ENCODE measurements around the gene FIBP.
A peak's percentile ranks its signal among the peaks of the same experiment; 100 is the strongest.

Gene FIBP

GRCh38 chr11:65890324-65891218, 2.3 kb upstream of the FIBP start, which contains the start of gene CCDC85B:
TSS of gene CCDC85B (plus strand) at chr11:65890673. CDS start at chr11:65890784, 111 bp downstream.
- peak; percentile 97 for DNase-seq (ENCODE audit: low read depth)

- peak; percentile 67 for DNase-seq (ENCODE audit: low read depth)
These were observed 528 bp downstream of the FIBP start for GRCh38 chr11:65887723-65888162.

- DNase-seq (ENCODE audit: low read depth) = no peak
These were observed 1.2 kb downstream of the FIBP start for GRCh38 chr11:65886826-65887722.

- DNase-seq (ENCODE audit: low read depth) = no peak
These were observed 2.3 kb downstream of the FIBP start for GRCh38 chr11:65885808-65886536.

- DNase-seq (ENCODE audit: low read depth) = no peak
These were observed 3.0 kb downstream of the FIBP start for GRCh38 chr11:65885231-65885630.

- peak; percentile 75 for DNase-seq (ENCODE audit: low read depth)
These were observed 3.6 kb downstream of the FIBP start for GRCh38 chr11:65884716-65885092.

GRCh38 chr11:65883786-65884715, 4.2 kb downstream of the FIBP start:
- no peak for DNase-seq (ENCODE audit: low read depth)

GRCh38 chr11:65883058-65883761, 5.1 kb downstream of the FIBP start:
- no peak for DNase-seq (ENCODE audit: low read depth)

GRCh38 chr11:65882120-65883057, 5.9 kb downstream of the FIBP start:
- DNase-seq (ENCODE audit: low read depth) = no peak

- peak; percentile 41 for DNase-seq (ENCODE audit: low read depth)
These were observed 7.3 kb downstream of the FIBP start for GRCh38 chr11:65880844-65881421.

GRCh38 chr11:65880027-65880426, 8.2 kb downstream of the FIBP start:
- no peak for DNase-seq (ENCODE audit: low read depth)

- no peak for DNase-seq (ENCODE audit: low read depth)
These were observed 8.7 kb downstream of the FIBP start, which contains the start of gene CTSW for GRCh38 chr11:65879617-65880016. TSS of gene CTSW (plus strand) at chr11:65879837. CDS start at chr11:65879855, 18 bp downstream.

GRCh38 chr11:65873318-65874156, 14.7 kb downstream of the FIBP start:
- DNase-seq (ENCODE audit: low read depth) = peak; percentile 93

GRCh38 chr11:65872586-65873317, 15.5 kb downstream of the FIBP start, which contains the start of gene EFEMP2:
TSS of gene EFEMP2 (minus strand) at chr11:65872800. CDS start at chr11:65872354, 446 bp downstream.
- peak; percentile 75 for DNase-seq (ENCODE audit: low read depth)

GRCh38 chr11:65871811-65872548, 16.3 kb downstream of the FIBP start:
- DNase-seq (ENCODE audit: low read depth) = peak; percentile 60

Measured in EH (cell line).